Lower leg skin (tissue), 3 donors: ENCODE data around the gene WBP2NL.

Source experiments
- CTCF ChIP-seq, 3 donors: fragments of 450-650 bp; IDR thresholded peaks; one replicate each; pipeline ENCODE4 v1.5.1; 2016; ENCODE audit warnings: antibody characterized with exemption in 3 of 3, mild to moderate bottlenecking in 3 of 3, moderate library complexity in 2 of 3
- POLR2A ChIP-seq, 2 donors: fragments of 450-650 bp; IDR thresholded peaks; one replicate each; pipeline ENCODE4 v1.6.1; 2016 to 2017; ENCODE audit warnings: antibody characterized with exemption in 2 of 2, mild to moderate bottlenecking in 1 of 2, moderate library complexity in 1 of 2

GRCh38 chr22:42026705-42027104 is 28.1 kb downstream of the WBP2NL start:
- TF ChIP-seq CTCF (IDR thresholded peaks at IDR 0.05) (no peak), POLR2A (IDR thresholded peaks at IDR 0.05) (no peak)
